ENCODE data around the gene ZFPM1. TPM values are rescaled to one million over a fixed set of nuclear protein-coding genes. Genes with fewer than 3 reads are reported as not detected.

Gene ZFPM1
- polyA plus RNA-seq, 1 experiment: 0.20 TPM

- no peaks in the 10 kb centered on the region for H3K27me3 ChIP-seq (ENCODE audit: control insufficient read depth, insufficient read depth, low read length)
- ChIA-PET POLR2A (no interaction called here), CTCF (no interaction called here)
- no peak for DNase-seq (ENCODE audit: low read depth, low spot score)
- peaks cover 12% of the 10 kb centered on the region; the same call in 1 of the 2 replicates for H3K9me3 ChIP-seq (ENCODE audit: control insufficient read depth, insufficient read depth, low read length)
- no peak overlapping the region for H3K27ac ChIP-seq (ENCODE audit: low read depth, low read length)
- TF ChIP-seq CTCF (IDR thresholded peaks at IDR 0.05; ENCODE audit: low read depth, low read length): no peak
- no peak overlapping the region for H3K4me3 ChIP-seq (ENCODE audit: low read depth, low read length)
Observed at GRCh38 chr16:88502371-88502770, 49.3 kb downstream of the ZFPM1 start.

- peaks cover 12% of the 10 kb centered on the region; the same call in 1 of the 2 replicates for H3K9me3 ChIP-seq (ENCODE audit: control insufficient read depth, insufficient read depth, low read length)
- H3K4me3 ChIP-seq (ENCODE audit: low read depth, low read length): no peak overlapping the region
- CTCF ChIA-PET: no interaction called here
- no peak for TF ChIP-seq CTCF (IDR thresholded peaks at IDR 0.05; ENCODE audit: low read depth, low read length)
- no peak overlapping the region for H3K27ac ChIP-seq (ENCODE audit: low read depth, low read length)
- POLR2A ChIA-PET: no interaction called here
- no peaks in the 10 kb centered on the region for H3K27me3 ChIP-seq (ENCODE audit: control insufficient read depth, insufficient read depth, low read length)
- DNase-seq (ENCODE audit: low read depth, low spot score): no peak
Observed at GRCh38 chr16:88502776-88503280, 49.7 kb downstream of the ZFPM1 start.

- Histone ChIP-seq H3K9me3 (ENCODE audit: control insufficient read depth, insufficient read depth, low read length) (peaks cover 12% of the 10 kb centered on the region; the same call in 1 of the 2 replicates), H3K4me3 (ENCODE audit: low read depth, low read length) (no peak overlapping the region), H3K27me3 (ENCODE audit: control insufficient read depth, insufficient read depth, low read length) (no peaks in the 10 kb centered on the region), H3K27ac (ENCODE audit: low read depth, low read length) (no peak overlapping the region)
- POLR2A ChIA-PET: no interaction called here
- DNase-seq (ENCODE audit: low read depth, low spot score): no peak
- no peak for TF ChIP-seq CTCF (IDR thresholded peaks at IDR 0.05; ENCODE audit: low read depth, low read length)
- CTCF ChIA-PET: no interaction called here
Observed at GRCh38 chr16:88503374-88503770, 50.3 kb downstream of the ZFPM1 start.

DNA sequence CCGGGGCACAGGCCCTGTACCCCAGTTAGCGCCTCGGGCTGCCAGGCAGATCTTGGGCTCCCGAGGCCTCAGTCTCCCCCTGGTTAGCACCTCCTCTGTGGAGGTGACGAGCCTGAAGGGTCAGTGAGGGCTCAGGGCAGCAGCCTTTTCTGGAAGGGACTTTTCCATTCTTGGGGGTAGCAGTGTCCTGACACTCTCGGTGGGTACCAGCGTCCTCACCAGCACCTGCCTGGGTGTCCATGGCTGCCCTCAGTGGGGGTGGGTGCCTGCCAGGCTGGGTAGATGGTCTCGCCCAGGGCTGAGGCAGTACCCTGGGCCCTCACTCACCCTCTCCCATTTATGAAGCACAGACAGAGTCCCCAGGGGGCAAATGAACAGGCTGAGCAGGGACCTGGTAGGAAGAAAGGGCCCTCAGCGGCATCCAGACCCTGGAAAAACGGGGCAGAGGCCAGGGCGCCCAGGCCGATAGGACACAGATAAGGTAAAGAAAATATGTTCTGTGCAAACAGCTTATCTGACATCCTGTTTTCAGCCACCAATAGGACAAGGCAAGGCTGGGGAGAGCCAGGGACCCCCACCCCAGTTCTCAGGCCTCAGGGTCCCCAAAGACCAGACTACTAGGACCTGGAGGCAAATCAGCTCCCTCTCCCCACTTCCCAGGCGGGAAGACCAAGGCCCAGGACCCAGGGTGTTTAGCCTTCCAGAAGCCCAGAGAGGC lies 50.9 kb downstream of the ZFPM1 start:
- ChIA-PET POLR2A (no interaction called here), CTCF (no interaction called here)
- TF ChIP-seq CTCF (IDR thresholded peaks at IDR 0.05; ENCODE audit: low read depth, low read length): no peak
- no peak for DNase-seq (ENCODE audit: low read depth, low spot score)
- peaks cover 12% of the 10 kb centered on the region; the same call in 1 of the 2 replicates for H3K9me3 ChIP-seq (ENCODE audit: control insufficient read depth, insufficient read depth, low read length)
- H3K27me3 ChIP-seq (ENCODE audit: control insufficient read depth, insufficient read depth, low read length): no peaks in the 10 kb centered on the region
- H3K4me3 ChIP-seq (ENCODE audit: low read depth, low read length): no peak overlapping the region
- no peak overlapping the region for H3K27ac ChIP-seq (ENCODE audit: low read depth, low read length)

DNA sequence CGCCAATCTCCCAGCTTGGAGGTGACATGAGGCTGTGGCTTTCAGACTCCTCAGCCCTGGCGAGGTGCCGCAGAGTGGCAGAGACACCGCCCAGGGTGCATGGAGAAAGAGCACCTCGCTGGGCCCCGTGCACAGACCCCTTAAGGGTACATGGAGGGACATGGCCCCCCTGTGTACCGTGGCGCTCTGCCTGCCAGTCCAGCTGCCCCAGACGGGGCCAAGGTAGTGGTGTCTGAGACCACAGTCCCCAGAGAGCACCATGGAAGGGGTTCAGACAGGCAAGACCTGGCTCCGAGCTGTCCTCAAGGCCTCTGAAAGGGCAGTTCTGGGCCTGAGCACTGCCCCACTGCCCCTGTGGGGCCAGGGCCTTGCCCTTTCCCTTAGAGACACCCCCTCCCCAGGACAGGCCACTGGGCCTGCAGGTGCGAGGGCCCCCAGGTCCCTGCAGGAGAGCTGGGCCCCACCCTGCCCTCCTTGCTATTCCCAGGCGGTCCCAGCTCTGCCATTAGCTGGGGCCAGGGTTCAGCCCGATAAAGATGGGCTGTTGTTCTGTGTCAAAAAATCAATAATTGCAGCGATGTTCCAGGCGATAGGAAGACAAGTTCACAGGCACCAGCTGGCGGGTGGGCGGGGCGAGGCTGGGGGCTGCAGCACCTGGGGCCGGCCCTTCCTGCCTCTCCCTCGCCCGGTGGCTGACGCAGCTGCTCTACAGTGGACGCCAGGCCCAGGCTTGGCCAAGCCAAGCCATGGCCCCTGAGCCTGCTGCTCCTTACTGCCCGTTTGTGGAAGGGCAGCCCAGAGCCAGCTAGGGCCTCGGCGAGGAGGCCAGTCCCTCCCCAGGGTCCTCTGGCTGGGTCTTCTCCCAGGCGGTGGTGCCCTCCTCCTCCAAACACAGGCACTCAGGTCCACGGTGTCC lies 51.7 kb downstream of the ZFPM1 start:
- Histone ChIP-seq H3K4me3 (ENCODE audit: low read depth, low read length) (no peak overlapping the region), H3K27ac (ENCODE audit: low read depth, low read length) (no peak overlapping the region), H3K9me3 (ENCODE audit: control insufficient read depth, insufficient read depth, low read length) (peaks cover 12% of the 10 kb centered on the region; the same call in 1 of the 2 replicates), H3K27me3 (ENCODE audit: control insufficient read depth, insufficient read depth, low read length) (no peaks in the 10 kb centered on the region)
- ChIA-PET CTCF (no interaction called here), POLR2A (no interaction called here)
- no peak for TF ChIP-seq CTCF (IDR thresholded peaks at IDR 0.05; ENCODE audit: low read depth, low read length)
- no peak for DNase-seq (ENCODE audit: low read depth, low spot score)

All from AG04450 (cell line).